Sigmoid colon (tissue), 7 donors: ENCODE results near the gene DNAJC30. TPM values are rescaled to one million over a fixed set of nuclear protein-coding genes. Genes with fewer than 3 reads are reported as not detected.

Experiments
- DNase-seq: peaks from one replicate; pipeline ENCODE4 v3.0.0-alpha.2; 2019
- H3K27ac ChIP-seq, 4 donors: fragments of 200-600 bp; sonication (generic); one replicate each; pipeline ENCODE4 v1.5.1; 2016 to 2019; ENCODE audit warnings: mild to moderate bottlenecking in 1 of 4
- H3K27me3 ChIP-seq, 3 donors: fragments of 200-600 bp; sonication (generic); one replicate each; pipeline ENCODE4 v1.5.1; 2019; ENCODE audit warnings: mild to moderate bottlenecking in 1 of 3
- H3K36me3 ChIP-seq, 4 donors: fragments of 200-600 bp; sonication (generic); one replicate each; pipeline ENCODE4 v1.5.1; 2016 to 2019
- H3K4me1 ChIP-seq, 4 donors: fragments of 200-600 bp; sonication (generic); one replicate each; pipeline ENCODE4 v1.5.1; 2017 to 2019
- H3K4me3 ChIP-seq, 4 donors: fragments of 200-600 bp; sonication (generic); one replicate each; pipeline ENCODE4 v1.5.1; 2017 to 2019; ENCODE audit warnings: mild to moderate bottlenecking in 2 of 4, moderate library complexity in 1 of 4
- H3K9me3 ChIP-seq, 4 donors: fragments of 200-600 bp in 3 of 4; sonication (generic) in 3 of 4; one replicate each; pipeline versions ENCODE4 v1.5.1 to v1.6.1; 2013 to 2019
- EP300 ChIP-seq, 4 donors: sonication (generic); formaldehyde crosslinking; IDR thresholded peaks; one replicate each; pipeline ENCODE4 v1.6.1; 2017; ENCODE audit warnings: antibody characterized with exemption in 4 of 4
- POLR2A ChIP-seq, 2 donors: fragments of 450-650 bp; IDR thresholded peaks; one replicate each; pipeline ENCODE4 v1.6.1; 2016; ENCODE audit warnings: antibody characterized with exemption in 2 of 2, mild to moderate bottlenecking in 2 of 2, moderate library complexity in 2 of 2
- POLR2AphosphoS5 ChIP-seq, 4 donors: sonication (generic); formaldehyde crosslinking; IDR thresholded peaks; one replicate each; pipeline ENCODE4 v1.6.1; 2017; ENCODE audit warnings: antibody characterized with exemption in 4 of 4
- WGBS, 2 donors: extraction: QIAGEN DNeasy Blood & Tissue Kit; methylation state at CpG; one replicate each; pipeline ENCODE4 v1.1.7; 2013; 5-methylcytosine and 5-hydroxymethylcytosine counted together
- intact Hi-C: fragments of 100-400 bp; cut with DNase I; formaldehyde crosslinking; loops from one replicate; pipeline ENCODE4 v1.15.1; 2023
- polyA plus RNA-seq, 3 donors: library from polyadenylated mRNA; stranded (reverse); fragments of 200-250 nt; gene quantifications; one replicate each; pipeline ENCODE4 v1.2.3, GENCODE V29; 2013
- total RNA-seq, 4 donors: library from RNA; depleted of rRNA; stranded (reverse); fragments of >200 nt; gene quantifications; one replicate each; pipeline ENCODE4 v1.1.0, GENCODE V29; 2016
- TF ChIP-seq, protein P1 (sequence below), 4 experiments: fragments of 450-650 bp in 3 of 4; fragments of 200-600 bp in 1 of 4; IDR thresholded peaks; one replicate each; pipeline ENCODE4 v1.5.1; 2016 to 2019; ENCODE audit warnings: antibody characterized with exemption in 4 of 4, mild to moderate bottlenecking in 3 of 4, moderate library complexity in 2 of 4
- donor health status: healthy with polysubstance abuse.
- donor health status: Bipolar disorder and iron deficiency.
- donor health status: healthy.

The DNAJC30 gene
- total and polyA plus RNA-seq, 7 donors, result 3.3 to 9.4 (median 6.6) TPM

DNA sequence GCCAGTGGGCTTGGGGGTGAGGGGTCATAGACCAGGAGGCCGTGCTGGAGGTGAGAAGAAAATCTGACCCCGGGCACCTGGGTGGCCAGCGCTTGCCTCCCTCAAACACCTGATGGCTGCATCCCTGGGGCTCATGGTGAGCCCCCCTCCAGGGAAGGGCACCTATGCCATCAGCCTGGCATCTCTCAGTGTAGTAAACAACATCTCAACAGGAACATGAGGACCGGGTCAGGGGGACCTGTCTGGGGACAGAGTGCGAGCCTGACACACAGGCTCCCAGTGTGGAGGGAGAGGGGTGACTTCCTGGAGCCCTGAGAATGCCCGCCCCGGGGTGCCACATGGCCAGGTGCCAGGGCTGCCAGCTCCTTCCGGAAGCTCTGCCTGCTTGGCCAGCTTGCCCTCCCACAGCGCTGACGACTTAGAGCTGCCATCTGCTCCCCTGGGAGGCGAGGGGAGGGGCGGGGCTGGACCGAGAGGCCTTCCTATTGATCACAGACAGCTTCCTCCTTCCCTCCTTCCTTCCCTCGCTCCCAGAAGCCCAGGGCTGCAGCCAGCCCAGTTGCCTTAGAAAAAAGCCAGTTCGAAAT is 23.9 kb upstream of the DNAJC30 start:
- no peak overlapping the region for H3K27ac ChIP-seq
- DNase-seq, result no peak
- no peak overlapping the region for H3K4me3 ChIP-seq
- H3K4me1 ChIP-seq, result peaks cover 0 to 28% (median 23%) of the 10 kb centered on the region in 4 donors
- TF ChIP-seq EP300 (IDR thresholded peaks at IDR 0.05) (no peak), POLR2AphosphoS5 (IDR thresholded peaks at IDR 0.05) (no peak), POLR2A (IDR thresholded peaks at IDR 0.05) (no peak)
- TF ChIP-seq, protein P1, sequence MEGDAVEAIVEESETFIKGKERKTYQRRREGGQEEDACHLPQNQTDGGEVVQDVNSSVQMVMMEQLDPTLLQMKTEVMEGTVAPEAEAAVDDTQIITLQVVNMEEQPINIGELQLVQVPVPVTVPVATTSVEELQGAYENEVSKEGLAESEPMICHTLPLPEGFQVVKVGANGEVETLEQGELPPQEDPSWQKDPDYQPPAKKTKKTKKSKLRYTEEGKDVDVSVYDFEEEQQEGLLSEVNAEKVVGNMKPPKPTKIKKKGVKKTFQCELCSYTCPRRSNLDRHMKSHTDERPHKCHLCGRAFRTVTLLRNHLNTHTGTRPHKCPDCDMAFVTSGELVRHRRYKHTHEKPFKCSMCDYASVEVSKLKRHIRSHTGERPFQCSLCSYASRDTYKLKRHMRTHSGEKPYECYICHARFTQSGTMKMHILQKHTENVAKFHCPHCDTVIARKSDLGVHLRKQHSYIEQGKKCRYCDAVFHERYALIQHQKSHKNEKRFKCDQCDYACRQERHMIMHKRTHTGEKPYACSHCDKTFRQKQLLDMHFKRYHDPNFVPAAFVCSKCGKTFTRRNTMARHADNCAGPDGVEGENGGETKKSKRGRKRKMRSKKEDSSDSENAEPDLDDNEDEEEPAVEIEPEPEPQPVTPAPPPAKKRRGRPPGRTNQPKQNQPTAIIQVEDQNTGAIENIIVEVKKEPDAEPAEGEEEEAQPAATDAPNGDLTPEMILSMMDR (IDR thresholded peaks at IDR 0.05), result no peak
- H3K36me3 ChIP-seq, result peaks cover 0 to 6% (median 2%) of the 10 kb centered on the region in 4 donors
- H3K27me3 ChIP-seq, result no peaks in the 10 kb centered on the region
- 21 to 48% methylated on average over 15 of the region's 15 CpGs for WGBS, 2 donors
- no peaks in the 10 kb centered on the region for H3K9me3 ChIP-seq
- intact Hi-C loops, result no loop called here

DNA sequence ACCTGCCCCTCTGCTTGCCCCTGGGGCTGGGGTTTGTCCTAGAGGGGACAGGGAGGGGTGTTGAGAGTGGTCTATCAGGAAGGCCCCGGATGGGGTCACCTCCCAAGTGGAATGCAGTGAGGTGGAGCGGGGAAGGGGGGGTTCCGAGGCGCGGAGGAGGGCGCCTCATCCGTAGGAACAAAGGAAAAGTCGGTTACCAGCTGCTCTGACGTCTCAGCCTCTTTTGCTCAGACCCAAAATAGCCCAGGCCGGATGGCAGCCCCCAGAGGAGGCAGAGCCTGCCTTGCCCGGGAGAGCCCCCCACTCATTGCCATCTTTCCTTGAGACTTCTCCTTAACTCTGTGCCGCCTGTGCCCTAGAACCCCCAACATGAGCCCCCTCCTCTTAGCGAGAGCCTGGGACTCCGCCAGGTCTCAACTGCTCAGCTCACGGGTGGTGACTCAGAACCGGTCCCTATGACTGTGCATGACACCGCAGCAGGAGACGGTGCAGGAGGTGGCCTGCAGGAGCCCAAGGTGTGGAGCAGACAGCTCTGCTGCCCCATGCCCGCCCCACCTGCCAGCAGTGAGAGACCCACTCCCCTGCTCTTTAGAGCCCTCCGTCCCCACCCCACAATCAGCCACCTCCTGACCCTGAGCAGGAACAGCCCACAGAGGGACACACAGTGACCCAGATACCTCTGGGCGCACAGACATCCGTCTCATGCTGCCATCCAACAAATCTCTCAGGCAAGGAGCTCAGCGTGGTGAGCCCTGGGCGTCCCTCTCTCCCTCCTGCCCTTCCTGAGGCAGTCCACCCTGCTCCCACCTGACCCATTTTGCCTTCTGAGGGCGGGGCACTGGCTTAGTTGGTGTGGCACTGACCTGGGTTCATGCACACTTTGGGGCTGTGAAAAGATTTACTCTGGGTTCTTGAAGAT is 23.1 kb upstream of the DNAJC30 start:
- Histone ChIP-seq H3K4me1 (peaks cover 0 to 28% (median 23%) of the 10 kb centered on the region in 4 donors), H3K27ac (no peak overlapping the region), H3K4me3 (no peak overlapping the region), H3K36me3 (peaks cover 0 to 11% (median 3%) of the 10 kb centered on the region in 4 donors), H3K9me3 (no peaks in the 10 kb centered on the region), H3K27me3 (no peaks in the 10 kb centered on the region)
- 76 to 82% methylated on average over 25 of the region's 25 CpGs for WGBS, 2 donors
- intact Hi-C loops, result no loop called here
- TF ChIP-seq, protein P1 (IDR thresholded peaks at IDR 0.05), result no peak
- no peak for DNase-seq

DNA sequence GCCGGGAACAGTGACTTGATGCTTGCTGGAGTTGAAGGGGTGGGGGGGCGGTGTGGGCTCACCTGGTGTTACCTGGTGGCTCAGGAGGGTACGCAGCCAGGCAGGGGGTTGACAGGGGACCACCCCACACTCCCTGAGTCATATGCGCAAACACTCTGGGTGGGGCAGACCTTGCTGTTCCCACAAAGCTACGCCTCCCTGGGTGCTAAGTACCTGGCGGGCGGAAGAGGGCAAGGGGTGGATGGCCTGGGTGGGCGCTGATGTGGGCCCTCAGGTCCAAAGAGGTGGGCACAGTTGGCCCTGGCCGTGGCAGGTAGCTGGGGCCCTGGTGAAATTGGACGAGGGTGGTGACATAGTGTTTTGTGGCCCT is 22.3 kb upstream of the DNAJC30 start:
- peak overlapping the region in 2 of 4 donors; percentile 70 to 78 for H3K27ac ChIP-seq
- no peak for DNase-seq
- no peaks in the 10 kb centered on the region for H3K9me3 ChIP-seq
- no peaks in the 10 kb centered on the region for H3K27me3 ChIP-seq
- TF ChIP-seq POLR2A (IDR thresholded peaks at IDR 0.05), result no peak
- TF ChIP-seq EP300 (IDR thresholded peaks at IDR 0.05), result no peak
- TF ChIP-seq POLR2AphosphoS5 (IDR thresholded peaks at IDR 0.05), result no peak
- TF ChIP-seq, protein P1 (IDR thresholded peaks at IDR 0.05), result no peak
- intact Hi-C loops, result no loop called here
- WGBS, 2 donors, result 89 to 90% methylated on average over 10 of the region's 10 CpGs
- H3K36me3 ChIP-seq, result peaks cover 0 to 15% (median 5%) of the 10 kb centered on the region in 4 donors
- H3K4me1 ChIP-seq, result peaks cover 0 to 28% (median 23%) of the 10 kb centered on the region in 4 donors
- H3K4me3 ChIP-seq, result no peak overlapping the region

DNA sequence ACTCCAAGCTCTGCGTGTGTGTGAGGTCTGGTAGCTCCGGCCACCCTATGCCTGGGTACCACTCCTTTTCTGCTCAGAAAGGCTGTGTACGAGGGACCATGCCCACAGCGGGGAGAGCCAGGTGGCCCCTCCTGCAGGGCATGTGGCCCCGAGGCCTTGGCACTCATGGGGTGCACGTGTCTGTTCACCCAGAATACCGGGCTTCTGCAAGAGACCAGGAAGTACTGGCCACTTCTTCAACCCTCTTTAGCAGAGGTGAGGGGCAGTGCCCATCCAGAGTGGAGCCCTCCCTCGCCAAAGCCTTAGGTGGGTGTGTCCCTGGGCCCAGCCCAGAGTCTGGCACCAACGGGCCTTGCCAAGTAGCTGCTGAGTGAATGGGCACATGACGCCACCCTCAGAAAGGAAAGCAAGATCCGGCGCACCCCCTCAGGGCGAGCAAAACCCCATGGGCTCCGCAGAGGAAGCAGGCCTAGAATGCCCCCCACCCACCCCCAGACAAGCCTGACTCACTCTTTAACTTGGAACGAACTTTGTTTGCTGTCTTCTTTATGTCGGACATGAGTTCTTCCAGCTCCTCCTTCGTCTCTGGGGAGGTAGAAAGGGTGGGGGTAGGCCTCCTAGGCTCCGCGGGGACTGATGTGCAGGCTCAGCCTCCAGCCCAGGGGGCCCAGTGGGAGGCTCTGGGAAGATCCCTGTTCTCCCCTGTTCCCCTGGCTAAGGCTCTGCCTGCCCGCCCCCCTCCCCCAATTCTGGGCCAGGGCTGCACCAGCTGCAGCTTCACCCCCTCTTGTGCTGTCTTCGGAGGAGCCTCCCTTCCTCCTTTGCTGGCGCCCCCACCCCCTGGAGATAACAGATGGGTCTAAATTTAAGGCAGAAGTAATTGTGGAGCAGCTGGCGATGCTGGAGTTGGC is 21.6 kb upstream of the DNAJC30 start:
- H3K36me3 ChIP-seq, result peaks cover 0 to 22% (median 6%) of the 10 kb centered on the region in 4 donors
- DNase-seq, result peak; percentile 81
- 75 to 79% methylated on average over 23 of the region's 23 CpGs for WGBS, 2 donors

More for the DNA sequence above, 21.6 kb upstream of the DNAJC30 start:
- H3K4me3 ChIP-seq, result no peak overlapping the region
- no peaks in the 10 kb centered on the region for H3K9me3 ChIP-seq
- intact Hi-C loops, result no loop called here
- TF ChIP-seq EP300 (IDR thresholded peaks at IDR 0.05), result no peak
- TF ChIP-seq, protein P1 (IDR thresholded peaks at IDR 0.05), result no peak
- no peak for TF ChIP-seq POLR2A (IDR thresholded peaks at IDR 0.05)
- TF ChIP-seq POLR2AphosphoS5 (IDR thresholded peaks at IDR 0.05), result no peak
- no peaks in the 10 kb centered on the region for H3K27me3 ChIP-seq
- peaks cover 0 to 28% (median 23%) of the 10 kb centered on the region in 4 donors for H3K4me1 ChIP-seq
- H3K27ac ChIP-seq, result peak overlapping the region in 3 of 4 donors; percentile 60 to 78 (median 70)
